Suprapubic skin (tissue), 4 donors: ENCODE data around the gene LGR4.

Experiments
- CTCF ChIP-seq, 2 donors: fragments of 200-600 bp in 1 of 2; fragments of 450-650 bp in 1 of 2; sonication (generic) in 1 of 2; IDR thresholded peaks; one replicate each; pipeline ENCODE4 v1.5.1; 2016 to 2019; ENCODE audit warnings: antibody characterized with exemption in 2 of 2, mild to moderate bottlenecking in 1 of 2, moderate library complexity in 1 of 2
- EP300 ChIP-seq: sonication (generic); formaldehyde crosslinking; IDR thresholded peaks from one replicate; pipeline ENCODE4 v1.6.1; 2017; ENCODE audit warnings: antibody characterized with exemption
- POLR2A ChIP-seq, 2 donors: fragments of 450-650 bp; IDR thresholded peaks; one replicate each; pipeline ENCODE4 v1.6.1; 2017; ENCODE audit warnings: antibody characterized with exemption in 2 of 2, mild to moderate bottlenecking in 2 of 2, moderate library complexity in 2 of 2
- POLR2AphosphoS5 ChIP-seq, 3 donors: sonication (generic); formaldehyde crosslinking; IDR thresholded peaks; one replicate each; pipeline ENCODE4 v1.6.1; 2017; ENCODE audit warnings: antibody characterized with exemption in 3 of 3

DNA sequence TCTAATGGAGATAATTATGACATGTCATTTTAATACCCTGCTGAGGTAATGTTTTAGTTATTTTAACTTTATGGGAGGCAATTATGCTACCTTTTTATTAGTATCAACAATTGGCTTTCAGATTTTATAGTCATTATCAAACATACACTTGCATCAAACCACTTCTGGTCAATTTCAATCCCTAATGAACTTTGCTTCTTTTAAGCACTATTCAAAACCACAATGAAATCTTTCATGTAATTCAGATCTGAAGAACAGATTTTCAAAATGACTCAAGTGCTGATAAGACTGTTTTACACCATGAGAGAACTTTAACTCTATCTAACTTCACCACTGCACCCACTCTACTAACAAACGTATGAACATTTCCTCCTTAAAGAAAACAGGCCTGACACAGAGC, 83.7 kb downstream of the LGR4 start:
- no peak for TF ChIP-seq POLR2A (IDR thresholded peaks at IDR 0.05)
- TF ChIP-seq CTCF (IDR thresholded peaks at IDR 0.05), result no peak
- no peak for TF ChIP-seq EP300
- no peak for TF ChIP-seq POLR2AphosphoS5 (IDR thresholded peaks at IDR 0.05)
